Stimulated activated CD4-positive, alpha-beta T cell treated with anti-CD3 and anti-CD28 coated beads, Interleukin-4, amount 100 ng/mL, for 24 hours (primary cell): ENCODE measurements around the gene TPPP.

ENCODE experiments used
- DNase-seq: peaks from one replicate; pipeline ENCODE4 v3.0.0-alpha.2; 2020

The TPPP gene

DNA sequence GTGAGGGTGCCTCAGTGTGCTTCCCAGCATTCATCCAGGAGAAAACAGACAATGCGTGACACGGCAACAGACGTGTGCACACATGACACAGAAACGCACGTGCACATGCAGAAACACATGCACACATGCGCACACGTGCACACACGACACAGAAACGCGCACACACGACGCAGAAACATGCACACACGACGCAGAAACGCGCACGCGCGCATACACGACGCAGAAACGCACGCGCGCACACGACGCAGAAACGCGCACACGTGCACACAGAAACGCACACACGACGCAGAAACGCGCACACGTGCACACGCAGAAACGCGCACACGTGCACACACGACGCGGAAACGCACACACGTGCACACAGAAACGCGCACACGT, 16.5 kb downstream of the TPPP start:
- DNase-seq = no peak

DNA sequence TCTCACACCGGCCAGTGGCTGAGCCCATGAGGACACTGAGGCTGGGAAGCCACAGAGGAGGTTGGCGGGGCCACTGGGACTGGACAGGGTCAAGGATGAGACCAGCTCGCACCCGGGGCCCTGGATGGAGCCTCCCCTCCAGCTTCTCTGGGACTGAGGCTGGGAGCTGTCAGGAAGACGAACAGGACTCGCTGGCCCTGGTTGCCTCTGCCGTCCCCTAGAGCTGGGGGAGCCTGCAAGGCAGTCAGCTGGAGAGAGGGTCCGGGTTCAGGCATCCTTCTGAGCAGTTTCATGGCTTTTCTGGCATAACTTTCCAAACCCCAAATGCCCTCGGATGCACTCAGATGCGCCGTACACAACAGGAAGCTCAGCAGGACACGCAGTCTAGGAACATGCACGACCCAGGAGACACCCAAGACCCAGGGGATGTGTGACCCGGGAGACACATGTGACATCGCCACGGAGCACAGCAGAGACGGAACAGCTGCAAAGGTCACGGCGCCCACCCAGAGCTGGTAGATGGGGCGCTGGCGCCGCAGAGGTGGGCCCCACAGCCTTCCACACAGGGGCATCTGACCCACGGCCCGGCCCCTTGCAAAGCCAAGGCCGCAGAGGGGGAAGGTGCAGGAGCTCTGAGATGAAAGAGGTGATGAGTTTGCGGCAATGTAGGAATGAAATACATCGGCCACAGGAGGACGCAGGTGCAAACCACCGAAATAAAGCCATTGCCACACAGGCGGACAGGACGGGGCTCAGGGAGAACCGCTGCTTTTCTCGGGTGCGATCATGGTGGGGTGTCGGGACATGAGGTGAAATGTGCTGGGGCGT, 17.1 kb downstream of the TPPP start:
- DNase-seq = no peak

DNA sequence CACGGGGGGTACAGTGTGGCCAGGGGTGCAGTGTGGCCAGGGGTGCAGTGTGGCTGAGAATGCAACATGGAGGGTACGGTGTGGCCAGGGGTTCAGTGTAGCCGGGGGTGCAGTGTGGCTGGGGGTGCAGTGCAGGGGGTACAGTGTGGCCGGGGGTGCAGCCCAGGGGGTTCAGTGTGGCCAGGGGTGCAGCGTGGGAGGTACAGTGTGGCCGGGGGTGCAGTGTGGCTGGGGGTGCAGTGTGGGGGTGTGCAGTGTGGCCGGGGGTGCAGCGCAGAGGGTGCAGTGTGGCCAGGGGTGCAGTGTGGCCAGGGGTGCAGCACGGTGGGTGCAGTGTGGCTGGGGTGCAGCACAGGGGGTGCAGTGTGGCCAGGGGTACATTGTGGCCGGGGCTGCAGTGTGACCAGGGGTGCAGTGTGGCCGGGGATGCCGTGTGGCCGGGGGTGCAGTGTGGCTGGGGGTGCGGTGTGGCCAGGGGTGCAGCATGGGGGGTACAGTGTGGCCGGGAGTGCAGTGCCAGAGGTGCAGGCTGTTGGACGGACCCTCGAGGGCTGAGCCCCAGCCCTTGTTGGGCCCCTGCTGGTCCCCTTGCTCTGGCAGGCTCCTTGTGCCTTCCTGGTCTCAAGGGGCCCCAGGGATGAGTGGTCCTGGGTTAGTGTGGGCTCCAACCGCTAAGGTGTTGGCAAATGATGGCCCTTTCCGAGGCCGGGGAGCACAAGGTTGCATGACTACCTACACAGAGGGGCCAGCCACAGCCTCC, 17.9 kb downstream of the TPPP start:
- no peak for DNase-seq

DNA sequence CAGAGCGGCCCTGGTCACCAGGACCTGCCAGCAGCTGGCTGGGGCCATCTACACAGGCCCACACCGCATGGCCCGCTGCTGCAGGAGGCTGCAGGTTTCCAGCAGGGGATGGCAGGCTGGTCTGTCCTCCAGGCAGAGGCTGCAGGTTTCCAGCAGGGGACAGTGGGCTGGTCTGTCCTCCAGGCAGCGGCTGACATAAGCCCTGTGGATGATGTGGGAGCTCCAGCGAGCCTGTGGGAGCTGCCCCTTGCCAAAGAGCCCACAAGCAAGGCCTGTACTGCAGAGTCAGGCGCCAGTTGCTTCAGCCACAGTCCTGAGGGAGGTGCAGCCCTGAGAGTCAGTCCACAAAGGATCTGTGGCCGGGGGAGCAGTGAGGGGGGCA, 18.5 kb downstream of the TPPP start:
- DNase-seq = no peak

DNA sequence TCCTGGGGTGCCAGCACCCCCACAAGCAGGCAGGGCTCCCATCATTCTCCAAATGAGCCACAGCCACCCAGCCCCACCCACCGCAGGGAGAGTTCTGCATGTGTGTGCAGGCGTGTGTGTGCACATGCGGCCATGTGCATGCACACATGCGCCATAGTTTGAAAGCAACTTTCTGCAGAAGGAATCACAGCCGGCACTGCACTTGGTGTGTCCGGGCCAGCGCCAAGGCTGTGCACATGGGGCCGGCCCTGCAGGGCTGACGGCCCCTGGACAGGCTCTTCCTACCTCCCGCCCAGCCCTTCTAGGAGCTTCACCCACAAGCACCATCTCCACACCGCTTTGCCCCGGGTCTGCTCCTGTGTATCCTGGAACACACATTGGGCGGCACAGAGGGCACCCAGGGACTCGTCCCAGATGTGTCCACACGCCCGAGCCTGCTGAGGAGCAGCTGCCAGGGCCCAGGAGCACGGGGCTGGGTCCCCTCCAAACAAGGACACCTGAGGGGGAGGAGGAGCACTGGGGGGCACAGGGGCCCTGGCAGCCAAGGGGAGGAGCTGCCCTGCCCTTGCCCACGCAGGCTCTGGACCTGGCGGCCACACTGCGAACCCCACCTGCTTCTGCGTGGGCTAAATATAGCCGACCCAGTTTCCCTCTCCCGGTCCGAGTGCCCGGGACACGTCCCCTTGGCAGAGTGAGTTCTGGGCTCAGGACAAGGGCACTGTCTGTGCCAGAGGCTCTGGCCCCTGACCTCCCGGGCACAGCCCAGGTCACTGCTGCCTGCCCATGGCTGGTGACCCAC, 19.1 kb downstream of the TPPP start:
- no peak for DNase-seq

DNA sequence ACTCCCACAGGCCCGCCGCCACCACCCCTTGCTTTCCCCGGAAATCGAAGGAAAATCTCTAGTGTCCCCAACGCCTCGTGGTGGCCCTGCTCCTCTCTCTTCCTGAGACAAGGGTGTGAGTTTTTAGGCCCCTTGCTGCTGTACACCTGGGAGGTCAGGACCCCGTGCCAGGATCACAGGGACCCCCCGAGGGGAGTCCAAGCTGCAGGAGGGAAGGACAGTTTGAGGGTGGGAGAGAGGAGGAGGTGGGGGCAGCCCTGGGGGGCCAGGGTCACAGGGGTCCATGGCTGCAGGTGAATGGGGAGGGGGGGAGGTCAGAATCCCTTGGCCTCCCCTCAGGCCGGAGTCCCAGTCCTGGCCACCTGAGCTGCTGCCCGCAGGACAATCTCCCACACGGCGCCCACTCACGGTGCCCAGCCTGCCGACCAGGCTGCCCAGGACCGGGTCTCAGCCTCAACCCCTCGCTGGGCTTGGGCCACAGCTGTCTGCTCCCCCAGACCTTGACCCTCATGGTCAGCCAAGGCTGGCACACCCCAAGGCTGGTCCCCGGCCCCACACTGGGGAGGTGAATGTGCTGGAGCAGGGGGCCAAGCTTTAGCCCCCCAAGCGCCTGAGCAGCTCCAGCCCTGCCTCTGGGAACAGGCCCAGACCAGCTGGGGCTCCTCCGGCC, 19.9 kb downstream of the TPPP start:
- no peak for DNase-seq

DNA sequence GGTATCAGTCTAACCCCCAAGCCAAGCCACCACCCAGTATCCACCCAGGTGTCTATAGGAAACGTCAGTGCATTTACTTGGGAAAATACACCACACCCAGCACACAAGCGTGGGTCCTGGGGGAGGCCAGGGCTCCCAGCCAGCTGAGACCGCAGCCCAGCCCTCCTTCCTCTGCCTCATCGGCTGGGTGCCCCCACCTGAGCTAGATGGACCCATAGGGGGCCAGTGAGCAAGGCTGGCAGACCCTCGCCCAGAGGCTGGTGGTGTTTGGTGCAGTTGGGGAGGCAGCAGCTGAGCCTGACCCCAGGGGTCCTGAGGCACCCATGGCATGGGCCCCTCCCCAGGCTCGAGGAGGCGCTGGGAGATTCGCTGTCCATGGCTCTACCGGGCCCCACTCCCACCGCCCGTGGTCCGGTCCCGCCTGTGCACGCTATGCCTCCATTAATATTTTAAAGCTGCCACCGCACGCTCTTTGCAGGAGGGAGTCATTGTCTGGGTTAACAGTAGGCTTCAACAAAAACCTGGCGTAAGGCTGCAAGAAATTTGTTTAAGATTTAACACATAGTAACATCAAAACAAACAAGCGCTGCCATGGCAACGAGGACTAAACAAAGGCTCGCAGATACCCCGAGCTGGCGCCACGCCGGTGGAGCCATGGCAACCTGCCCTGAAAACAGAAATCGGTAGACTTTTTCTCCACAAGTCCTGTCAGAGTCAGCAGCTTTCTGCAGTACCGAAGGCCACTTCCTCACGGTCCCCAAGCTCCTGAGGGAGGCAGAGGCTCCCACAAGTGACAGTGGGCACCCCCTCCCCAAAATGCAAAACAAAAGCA, 20.6 kb downstream of the TPPP start:
- peak; percentile 73 for DNase-seq

DNA sequence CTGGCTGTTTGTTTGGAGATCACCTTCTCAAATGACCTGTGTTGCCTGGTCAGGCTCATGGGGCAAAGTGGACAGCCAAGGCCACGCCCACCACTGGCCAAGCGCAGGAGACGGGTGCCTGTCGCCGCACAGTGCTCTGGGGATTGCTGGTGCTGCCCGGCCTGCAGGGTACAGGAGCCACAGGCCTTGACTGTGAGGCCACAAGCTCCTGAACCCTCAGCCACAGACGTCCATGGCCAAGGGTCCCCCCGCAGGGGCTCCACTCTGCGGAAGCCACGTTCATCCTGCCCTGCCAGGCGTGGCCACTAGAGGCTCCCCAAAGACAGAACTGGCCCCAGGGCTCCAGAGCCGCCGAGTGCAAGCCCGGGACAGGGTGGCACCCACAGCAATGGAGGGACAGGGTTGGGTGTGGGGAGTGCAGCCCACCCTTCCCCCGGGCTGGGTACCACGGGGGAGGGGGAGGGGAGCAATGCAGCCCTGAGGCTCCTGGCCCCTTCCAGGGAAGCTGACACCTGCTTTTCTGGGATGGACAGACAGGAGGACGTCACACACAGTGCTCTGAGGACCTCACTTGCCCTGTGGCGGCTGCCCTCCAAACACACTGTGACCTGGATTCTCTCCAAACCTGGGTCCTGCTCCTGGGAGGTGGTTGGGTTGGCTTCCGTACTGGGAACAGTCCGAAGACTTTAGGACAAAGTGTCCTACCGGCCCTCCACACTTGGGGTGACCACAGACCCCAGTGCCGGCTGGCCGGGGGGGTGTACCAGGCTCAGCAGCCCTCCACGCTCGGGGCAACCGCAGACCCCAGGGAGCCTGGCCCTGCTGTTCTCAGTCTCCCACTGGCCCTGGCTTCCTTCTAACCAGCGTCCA, 21.5 kb downstream of the TPPP start:
- peak; percentile 71 for DNase-seq

DNA sequence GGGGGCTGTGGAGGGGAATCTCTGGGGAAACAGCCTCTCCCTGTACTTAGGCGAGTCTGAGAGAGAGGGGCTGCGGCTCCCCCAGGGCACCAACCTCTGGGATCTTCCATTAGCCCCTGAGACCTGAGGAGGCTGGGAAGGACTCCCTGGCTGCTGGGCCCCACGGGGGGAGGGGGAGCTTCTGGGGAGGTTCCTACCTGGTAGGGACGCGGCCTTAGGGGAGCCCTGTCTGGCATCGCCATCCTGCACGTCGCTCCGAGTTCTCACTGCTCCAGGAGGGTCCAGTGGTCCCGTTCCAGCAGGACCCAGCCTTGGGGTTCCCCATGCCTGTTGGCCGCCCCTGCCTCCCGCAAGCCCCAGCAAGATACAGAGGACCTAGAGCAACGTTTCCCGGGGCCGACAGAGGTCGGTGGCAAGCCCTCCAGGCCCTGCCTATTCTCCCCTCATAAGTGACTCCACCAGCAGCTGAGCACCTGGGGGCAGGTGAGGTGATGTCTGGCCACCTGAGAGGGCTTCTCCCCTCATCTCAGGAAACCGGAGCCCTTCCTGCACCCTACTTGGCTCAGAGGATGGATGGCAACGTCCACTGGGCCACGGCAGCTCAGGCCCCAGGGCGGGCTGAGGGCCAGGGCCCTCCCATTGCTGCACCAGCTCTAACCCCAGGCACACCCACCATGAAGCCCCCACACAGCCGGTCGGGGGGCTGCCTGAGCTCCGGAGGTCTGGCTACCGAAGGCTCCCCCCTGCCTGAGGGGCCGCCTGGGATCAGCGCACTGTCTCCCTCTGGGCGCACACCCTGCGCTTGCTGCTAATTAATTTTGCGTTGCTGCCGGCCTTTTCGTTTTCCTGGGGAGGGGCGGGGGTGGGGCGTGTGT, 22.5 kb downstream of the TPPP start:
- DNase-seq = no peak

DNA sequence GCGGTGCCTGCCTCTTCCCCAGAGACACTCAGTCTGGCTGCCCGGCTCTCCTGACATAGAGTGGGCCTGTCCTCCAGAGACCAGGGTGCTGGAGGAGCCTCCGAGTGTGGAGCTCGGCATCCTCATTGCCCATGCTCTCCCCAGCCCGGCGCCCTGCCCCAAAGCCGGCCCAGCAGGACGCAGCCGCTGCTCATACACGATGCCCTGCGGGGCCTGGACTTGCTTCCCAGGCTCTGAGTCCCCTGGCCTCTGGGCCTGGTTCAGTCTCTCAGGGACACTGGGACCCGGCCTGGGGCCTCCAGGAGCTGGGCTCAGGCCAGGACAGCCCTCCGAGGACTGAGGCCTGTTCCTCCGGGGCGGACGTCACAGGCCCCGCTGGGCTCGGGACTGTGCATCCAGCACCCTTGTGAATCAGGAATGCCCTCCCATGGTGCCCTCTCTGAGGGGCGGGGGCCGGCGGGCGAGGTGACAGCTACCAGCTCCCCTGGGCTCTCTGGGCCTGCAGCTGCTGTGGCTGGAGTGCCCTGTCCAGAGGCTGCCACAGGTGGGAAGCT, 23.2 kb downstream of the TPPP start:
- no peak for DNase-seq

DNA sequence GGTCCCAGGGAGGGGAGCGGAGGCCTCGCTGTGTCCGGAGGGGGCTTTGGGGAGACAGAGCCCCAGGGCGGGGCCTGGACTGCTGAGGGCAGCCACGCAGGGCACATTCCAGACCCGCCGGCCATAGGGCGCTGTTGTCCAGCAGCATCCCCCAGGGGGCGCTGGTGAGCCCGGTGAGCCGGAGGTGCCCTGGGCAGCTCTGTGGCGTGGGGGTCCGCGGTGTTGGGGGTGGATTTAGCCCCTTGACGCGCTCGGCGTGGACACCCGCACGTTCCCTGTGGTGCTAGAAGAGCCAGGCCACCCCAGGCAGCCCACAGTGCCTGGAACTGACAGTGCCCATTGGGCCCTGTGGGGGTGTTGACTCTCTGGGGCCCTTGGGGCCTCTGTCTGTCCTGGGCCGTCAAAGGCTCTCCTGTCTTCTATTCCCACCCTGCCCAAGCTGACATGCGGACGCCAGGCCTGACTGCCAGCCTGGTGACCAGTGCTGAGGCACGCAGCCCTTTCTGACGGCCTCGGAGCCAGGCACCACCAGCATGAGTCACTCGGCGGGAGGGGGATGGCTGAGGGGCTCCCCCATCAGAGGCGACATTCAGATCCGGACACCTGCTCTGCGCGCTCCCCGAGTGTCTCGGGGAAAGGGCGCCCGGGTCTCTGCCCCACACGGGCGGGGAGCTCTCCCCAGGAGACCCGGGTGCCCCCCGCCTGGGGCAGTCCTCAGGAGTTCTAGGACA, 23.9 kb downstream of the TPPP start:
- DNase-seq = peak; percentile 34

DNA sequence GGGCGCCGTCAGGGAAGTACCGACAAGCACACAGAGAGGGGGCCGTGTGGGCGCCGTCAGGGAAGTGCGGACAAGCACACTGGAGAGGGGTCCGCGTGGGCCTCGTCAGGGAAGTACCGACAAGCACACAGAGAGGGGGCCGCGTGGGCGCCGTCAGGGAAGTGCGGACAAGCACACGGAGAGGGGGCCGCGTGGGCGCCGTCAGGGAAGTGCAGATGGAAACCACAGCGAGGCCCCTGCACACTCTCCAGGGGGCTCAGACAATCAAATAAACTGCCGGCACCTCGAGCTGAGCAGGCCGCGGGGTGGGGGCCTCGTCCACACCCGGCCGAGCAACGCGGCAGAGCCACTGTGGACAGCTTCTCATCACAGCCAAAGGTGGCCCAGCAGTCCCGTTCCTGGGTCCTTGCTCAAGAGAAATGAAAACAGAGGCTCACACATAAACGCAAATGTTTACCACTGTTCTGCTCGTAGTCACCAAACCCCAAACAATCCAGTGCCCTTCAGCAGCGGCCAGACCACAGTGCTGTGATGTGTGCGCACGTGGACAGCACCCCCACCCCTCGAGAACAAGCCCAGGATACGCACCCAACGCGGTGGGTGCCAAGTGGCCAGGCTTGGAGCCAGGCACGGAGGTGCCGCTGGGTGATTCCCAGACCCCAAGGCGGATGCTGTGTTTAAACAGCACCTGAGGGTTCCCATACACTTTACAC, 24.7 kb downstream of the TPPP start:
- no peak for DNase-seq

DNA sequence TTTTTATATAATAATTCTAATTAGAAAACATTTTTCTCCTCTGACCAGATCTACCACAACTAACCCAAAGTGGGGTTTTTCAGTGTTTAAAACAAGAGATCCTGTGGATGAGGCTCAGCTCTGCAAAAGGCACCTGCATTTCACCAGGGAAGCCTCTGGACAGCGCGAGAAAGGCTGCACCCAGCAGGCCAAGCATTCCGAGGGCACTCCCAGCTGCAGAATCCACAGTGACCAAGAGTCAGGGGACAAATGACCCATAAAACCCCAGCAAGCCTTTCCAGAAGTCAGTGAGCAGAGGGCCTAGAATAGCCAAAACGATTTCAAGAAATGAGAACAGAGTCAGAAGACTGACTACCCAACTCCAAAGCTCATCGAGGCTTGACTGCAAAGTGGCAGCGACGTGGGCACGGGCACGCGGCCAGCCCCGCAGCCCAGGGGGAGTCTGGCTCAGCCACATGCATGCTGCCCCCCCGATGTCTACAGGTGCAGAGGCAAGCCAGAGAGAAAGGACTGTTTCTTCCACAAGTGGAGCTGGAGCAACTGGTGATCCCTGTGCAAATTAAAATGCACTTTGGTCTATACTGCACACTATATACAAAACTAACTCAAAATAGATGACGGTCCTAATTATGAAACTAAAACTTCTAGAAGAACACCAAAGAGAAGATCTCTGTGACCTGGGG, 26.2 kb downstream of the TPPP start:
- no peak for DNase-seq

DNA sequence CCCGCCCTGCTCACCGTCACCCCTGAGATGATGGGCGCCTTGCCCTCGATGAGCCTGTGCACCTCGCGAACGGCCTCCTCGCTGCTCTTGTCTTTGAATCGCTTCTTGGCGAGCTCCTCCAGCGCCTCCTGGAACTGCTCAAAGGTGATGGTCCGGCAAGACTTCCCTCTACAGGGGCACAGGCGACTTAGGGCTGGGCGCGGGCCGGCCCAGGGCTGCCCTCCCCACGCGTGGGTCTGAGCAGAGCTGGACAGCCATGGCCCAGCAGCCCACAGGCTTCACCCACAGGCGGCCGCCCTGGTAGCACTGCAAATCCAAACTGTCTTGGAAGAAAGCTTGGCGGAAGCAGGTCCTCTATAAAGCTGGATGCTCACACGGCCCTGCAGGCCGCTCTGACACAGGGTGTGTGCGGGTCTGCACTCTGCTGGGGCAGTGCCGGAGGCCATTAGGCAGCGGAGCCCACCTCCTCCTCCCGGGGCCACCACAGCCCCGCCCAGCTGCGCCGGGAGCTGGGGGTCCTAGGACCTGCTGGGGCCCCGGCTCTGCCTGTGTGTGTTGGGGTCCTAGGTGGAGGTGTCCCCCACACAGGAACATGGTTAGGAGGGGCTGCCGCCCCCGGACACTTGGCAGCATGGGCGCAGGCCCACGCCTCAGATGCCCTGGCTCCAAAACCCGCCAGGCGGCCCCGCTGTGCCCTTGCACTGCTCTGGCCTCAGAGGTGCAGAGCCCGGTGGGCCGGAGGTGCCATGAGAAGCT, 27.0 kb downstream of the TPPP start:
- no peak for DNase-seq

DNA sequence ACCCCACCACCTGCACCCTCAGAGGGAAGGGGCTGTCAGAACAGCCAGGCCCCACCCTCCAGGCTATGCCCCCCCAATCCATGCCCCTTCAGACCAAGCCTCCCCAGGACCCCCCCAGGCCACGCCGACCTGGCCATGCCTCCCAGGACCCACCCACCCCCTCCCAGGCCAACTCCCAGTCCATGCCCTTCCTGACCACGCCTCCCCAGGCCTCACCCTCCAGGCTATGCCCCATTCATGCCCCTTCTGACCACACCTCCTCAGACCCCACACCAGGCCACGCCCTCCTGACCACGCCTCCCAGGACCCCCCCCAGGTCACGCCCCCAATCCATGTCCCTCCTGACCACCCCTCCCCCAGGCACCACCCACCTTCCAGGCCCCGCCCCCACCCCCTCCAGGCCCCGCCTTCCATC, 27.6 kb downstream of the TPPP start:
- no peak for DNase-seq

DNA sequence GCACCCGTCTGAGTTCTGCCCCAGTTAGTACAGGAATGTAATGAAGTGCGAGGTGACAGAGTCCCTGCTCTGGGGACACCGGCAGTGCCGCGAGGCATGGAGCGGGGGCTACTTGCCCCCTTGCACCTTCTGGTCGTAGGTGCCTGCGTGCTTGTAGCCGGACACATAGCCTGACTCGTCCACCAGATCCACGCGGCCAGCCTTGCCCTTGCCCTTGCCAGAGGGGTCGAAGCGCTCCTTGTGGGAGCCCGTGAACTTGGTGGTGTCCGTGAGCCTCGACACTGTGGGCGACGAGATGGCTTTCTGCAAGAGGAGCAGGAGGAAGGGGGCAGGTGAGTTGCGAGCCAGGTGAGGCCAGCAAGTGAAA, 28.2 kb downstream of the TPPP start:
- DNase-seq = no peak
